GM13977 (cell line): ENCODE data around the gene ADGRL1.
A peak's percentile ranks its signal among the peaks of the same experiment; 100 is the strongest.

Experiments used
- DNase-seq: peaks from one replicate; pipeline ENCODE4 v3.0.0; 2012; ENCODE audit warnings: low spot score
- CTCF ChIP-seq: IDR thresholded peaks from 2 replicates; pipeline ENCODE4 v1.5.1; 2012; ENCODE audit warnings: mild to moderate bottlenecking, control low read depth; ENCODE audit not compliant: insufficient read depth; ENCODE audit errors: extremely low read depth, missing control alignments
- in situ Hi-C: fragments of 300-500 bp; cut with MboI; formaldehyde crosslinking; loops from one replicate; pipeline ENCODE4 v1.12.0; 2022; ENCODE audit warnings: low sequenced_read_pairs, low pct_unique_long_range_greater_than_20kb, mixed read lengths, inconsistent platforms; ENCODE audit not compliant: unreplicated experiment

The ADGRL1 gene

DNA sequence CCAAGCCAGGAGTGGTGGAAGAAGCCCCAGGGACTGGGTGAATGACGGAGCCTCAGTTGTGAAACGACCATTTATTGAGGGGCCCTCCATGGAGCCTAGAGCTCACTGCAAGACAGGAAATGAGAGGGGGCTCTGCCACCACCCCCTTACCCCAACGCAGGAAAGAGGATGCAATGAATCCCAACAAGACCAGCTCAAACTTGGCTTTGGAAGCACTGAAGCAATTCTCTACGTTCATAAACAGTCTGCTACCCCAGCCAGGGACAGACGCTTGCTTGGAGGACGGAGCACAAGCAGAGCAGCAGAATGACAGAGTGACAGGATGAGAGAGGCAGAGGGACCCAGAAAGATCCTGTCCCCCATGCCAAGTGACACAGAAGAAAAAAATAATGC lies 89.4 kb downstream of the ADGRL1 start:
- in situ Hi-C loops, result no loop called here
- TF ChIP-seq CTCF, result no peak
- no peak for DNase-seq

DNA sequence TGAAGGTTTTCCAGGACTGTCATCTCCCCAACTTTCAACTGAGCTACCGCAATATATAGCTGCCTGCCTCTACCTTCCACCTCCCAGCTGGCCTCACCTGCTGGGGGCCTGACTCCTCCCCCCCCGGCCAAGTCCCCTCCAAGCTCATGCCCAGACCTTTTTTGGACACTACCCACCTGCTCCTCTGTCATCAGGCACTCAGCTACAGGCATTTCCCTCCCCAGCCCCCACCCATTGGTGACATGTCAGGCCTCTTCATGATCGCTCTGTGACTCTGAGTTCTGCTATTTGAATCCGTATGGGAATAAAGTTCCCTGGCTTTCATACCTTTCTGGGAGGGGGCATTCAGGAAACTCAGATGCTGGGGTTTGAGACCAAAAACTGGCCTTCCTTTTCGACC lies 90.2 kb downstream of the ADGRL1 start:
- DNase-seq, result no peak
- in situ Hi-C loops, result no loop called here
- no peak for TF ChIP-seq CTCF

DNA sequence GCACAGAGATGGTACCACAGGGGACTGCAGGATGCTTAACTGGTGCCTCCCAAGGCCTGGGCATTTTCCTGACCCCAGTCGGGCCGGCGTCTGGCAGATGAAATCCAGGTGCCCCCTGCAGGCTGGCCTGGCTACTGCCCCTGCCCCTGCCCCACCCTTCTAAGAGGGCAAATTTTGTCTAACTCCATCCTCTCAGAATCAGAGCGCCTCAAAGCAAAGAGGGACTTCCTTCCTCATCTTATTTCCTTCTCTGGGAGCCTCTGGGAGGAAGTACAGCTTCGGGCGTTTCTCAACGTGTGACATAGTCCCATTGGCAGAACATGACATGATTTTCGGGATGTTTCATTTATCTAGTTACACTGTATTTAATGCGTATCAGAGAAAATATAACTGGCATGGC lies 91.1 kb downstream of the ADGRL1 start:
- in situ Hi-C loops, result no loop called here
- DNase-seq, result peak; percentile 60
- peak; percentile 47 for TF ChIP-seq CTCF

DNA sequence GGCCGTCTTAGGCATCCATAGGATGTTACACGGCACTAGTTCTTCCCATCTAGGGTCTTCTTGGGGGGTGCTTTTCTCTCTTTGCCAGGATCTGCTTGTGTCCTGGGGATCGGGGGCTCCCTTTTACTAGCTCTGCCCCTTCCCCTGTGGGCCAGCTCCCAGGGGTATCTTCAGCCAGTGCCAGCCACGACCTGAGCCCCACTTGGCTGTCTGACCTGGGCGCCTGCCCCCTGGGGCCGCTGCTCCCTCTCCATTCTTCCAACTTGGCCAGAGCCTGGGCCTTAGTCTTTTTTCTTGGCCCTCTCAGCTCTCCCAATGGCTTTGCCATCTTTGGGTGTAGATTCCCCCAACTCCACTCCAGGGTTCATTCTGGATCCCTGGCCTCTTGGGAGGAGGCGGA lies 91.5 kb downstream of the ADGRL1 start:
- no peak for TF ChIP-seq CTCF
- in situ Hi-C loops, result no loop called here
- DNase-seq, result no peak

GRCh38 chr19:14113762-14114414 lies 92.1 kb downstream of the ADGRL1 start:
- no peak for DNase-seq
- in situ Hi-C loops, result no loop called here
- TF ChIP-seq CTCF, result peak; percentile 50

DNA sequence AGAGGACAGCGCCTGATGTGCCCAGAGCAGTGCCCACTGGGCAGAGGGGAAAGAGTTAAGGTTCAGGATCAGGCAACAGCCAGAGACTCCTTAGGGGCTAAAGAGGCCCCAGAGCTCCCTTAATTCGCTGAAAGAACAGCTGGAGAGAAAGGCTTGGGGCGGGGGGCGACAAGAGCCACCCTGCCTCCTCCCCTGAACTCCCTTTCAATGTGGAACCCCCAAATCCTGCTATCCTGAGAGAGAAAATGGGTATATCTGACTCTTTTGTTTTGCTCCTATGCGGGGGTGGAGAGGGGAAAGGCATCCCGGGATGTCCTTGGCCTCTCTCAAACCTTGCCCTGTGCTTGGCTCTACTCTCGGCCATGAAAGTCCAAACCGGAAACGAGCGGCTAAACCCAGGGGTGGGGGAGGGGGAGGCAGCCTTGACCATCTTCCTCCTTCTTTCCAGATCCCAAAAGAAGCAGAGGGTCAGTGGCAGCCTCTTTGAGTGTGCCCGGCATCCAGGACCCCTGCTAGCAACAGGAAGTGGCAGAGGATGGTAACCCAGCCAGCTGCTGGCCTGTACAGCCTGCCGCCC lies 93.1 kb downstream of the ADGRL1 start:
- no peak for TF ChIP-seq CTCF
- no peak for DNase-seq
- in situ Hi-C loops, result no loop called here
